OCI-M1 (cell line): ENCODE measurements around the gene LHFPL3.
"Not testable (repeated sequence)": the region's sequence is repeated elsewhere in the genome, so short reads cannot be mapped to it uniquely, and the experiment has no call there.

Experiments
- DNase-seq: peaks from one replicate; lab custom pipeline; 2025; lab: John Stamatoyannopoulos, UW

Gene LHFPL3

DNA sequence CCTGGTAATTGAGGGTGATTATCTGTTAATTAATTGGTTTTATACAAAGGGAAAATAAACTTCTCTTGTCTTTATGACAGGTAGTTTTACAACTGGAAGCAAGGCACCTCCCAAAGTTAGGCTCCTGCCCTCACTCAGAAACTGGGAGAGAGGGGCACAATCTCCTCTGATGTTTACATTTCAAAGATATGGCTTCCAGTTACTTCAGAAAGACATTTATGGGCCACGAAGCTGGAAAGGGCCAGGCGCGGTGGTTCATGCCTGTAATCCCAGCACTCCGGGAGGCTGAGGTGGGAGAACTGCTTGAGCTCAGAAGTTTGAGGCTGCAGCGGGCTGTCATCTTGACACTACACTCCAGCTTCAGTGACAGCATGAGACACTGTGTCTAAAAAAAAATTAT, 570.0 kb downstream of the LHFPL3 start:
- DNase-seq, result no peak

DNA sequence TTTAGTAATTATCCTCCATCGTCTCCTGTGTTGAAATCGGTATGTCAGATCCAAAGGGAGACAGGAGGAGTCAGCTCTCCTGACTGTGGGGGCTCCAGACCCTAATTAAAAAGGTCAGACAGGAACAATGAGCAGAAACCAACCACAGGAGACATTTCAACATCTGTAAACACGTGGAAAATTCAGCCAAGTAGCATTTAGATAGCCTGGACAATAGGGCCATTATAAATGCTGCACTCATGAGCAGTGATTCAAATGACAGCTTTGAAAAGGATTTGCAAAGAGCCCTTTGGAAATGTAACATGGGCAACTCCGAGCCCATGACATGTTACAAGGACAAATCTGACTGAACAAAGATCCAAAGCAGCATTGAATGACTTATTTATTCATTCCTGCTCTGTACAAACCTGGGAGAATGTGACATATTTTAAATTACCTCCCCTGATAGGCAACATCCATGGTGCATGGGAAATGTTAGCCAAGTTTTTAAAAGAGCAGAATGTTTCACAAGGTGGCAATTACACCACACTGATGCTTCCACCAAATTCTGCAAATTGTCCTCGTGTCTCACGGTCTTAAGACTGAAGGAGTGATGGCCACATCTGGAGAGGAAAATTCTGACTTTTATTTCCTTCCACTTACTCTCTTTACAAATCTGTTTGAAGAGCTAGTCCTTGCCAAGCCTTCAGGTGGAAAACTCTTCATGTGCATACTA, 572.3 kb downstream of the LHFPL3 start:
- DNase-seq, result no peak

DNA sequence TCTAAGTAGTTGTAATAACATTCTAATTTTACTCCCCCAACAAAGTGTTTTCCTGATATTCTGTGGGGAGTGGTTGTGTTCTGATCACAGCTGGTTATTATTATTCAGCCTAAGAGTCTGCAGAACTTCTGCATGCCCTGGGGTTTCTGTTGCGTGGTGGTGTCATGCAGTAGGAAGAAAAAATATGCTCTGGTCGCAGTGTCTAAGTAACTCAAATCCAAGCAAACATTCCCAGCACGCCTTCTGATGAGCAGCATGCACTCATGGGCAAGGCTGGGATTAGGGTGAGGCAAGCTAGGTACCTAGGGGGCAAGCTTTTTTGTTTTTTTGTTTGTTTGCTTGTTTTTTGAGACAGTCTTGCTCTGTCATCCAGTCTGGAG, 572.8 kb downstream of the LHFPL3 start:
- no peak for DNase-seq

DNA sequence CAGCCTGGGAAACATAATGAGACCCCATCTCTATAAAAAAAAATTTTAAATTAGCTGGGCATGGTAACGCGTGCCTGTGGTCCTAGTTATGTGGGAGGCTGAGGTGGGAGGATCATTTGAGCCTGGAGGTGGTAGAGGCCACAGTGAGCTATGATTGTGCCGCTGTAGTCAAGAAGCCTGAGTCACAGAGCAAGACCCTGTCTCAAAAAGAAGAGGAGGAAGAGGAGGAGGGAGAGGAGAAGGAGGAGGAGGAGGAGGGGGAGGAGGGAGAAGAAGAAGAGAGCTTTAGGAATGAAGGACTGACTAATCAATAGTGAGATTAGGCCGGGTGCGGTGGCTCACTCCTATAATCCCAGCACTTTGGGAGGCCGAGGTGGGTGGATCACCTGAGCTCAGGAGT, 573.8 kb downstream of the LHFPL3 start:
- DNase-seq, result no peak

DNA sequence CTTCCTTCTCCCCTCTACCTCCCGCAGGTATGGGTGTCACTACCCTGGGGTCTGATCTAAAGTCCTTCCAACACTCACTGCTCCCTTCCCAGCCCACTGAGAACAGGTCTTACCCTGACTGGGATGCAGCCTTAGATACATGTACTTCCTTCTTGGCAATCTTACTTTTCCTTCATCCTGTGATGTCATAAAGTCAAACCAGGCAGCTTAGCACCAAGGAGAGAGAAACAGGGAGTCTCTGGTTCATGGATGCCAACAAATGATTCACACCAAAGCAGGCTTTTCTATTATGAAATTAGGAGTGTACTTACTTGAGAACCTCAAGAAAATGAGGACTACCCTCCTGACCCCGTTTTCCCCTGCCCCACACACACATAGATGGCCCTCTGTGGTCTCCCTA, 574.6 kb downstream of the LHFPL3 start:
- no peak for DNase-seq

DNA sequence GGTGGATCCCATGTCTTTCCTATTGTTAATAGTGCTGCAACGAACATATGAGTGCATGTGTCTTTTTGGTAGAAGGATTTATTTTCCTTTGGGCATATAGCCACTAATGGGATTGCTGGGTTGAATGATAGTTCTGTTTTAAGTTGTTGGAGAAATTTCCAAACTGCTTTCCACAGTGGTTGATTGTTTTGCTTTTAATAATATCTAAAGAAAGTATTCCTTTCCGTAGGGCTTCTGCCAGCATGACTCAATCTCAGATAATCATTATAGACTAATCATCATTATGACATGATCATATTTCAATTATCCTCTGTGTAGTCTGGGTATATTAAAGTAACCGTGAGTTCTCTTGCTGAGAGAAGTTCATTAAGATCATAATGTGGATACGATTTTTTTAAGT, 575.4 kb downstream of the LHFPL3 start:
- no peak for DNase-seq

DNA sequence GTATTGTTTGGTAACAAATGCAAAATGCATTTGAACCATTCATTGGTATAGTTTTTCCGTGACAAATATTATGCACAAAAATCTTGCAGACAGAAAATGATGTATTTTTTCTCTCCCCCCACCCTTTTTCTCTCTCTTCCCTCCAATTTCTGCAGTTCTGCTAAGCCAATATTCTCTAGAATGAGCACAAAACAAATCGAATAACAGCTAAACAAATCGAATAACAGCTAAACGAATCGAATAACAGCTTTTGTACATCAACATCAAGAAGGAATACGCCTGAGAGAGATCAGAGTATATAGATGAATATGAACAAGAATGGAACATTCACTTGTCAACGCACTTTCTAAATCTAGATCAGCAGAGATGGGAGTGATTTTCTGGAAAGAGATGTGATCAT, 577.6 kb downstream of the LHFPL3 start:
- DNase-seq, result no peak

DNA sequence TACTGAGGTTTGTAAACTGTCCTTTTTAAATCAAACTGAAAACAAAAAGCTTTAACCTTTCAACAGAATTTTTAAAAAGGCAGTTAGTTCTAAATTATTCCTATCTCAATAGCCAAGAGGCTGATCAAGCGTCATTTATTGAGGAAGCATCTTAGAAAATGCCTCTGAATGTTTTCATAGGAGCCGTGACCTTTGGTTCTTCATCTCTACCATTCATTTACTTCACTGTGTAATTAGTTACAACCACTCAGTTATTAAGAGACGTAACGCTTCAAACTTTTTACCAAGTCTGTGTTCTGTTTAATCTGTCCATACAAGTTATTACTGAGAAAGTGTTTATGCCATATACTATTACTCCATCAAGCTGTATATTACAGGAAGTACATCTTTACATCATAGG, 578.2 kb downstream of the LHFPL3 start:
- no peak for DNase-seq

DNA sequence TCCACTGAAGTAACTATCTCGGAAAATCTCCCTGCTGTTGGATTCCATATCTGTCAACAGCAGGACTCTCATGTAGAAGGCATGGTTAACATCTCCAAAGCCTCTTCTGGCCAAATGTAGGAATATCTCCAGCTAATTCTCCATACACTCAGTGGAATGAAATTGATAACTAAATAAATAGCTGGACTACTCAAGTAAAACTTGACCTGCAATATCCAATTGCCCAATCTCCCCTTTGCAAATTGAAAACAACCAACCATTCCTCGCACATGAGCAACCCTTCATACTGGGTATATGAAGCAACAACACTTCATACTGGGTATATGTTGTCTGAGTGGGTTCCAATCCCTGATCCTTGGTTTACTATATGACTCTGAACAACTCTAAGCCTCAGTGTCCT, 580.2 kb downstream of the LHFPL3 start:
- DNase-seq, result no peak

DNA sequence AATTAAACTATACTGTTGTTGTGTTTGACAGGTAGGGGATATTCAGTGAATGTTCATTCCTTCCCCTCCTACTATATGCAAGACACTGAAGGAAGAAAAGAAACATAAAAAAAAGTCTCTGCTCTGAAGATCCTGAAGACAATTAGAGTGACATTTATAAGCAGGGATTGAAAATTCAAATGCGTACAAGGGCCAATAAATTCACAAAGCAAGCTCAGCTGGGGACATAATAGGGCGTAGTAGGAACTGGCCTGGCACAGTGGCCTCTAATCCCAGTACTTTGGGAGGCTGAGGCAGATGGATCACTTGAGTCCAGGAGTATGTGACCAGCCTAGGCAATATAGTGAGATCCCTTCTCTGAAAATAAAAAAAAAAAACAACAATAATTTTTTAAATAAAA, 580.7 kb downstream of the LHFPL3 start:
- DNase-seq, result no peak

DNA sequence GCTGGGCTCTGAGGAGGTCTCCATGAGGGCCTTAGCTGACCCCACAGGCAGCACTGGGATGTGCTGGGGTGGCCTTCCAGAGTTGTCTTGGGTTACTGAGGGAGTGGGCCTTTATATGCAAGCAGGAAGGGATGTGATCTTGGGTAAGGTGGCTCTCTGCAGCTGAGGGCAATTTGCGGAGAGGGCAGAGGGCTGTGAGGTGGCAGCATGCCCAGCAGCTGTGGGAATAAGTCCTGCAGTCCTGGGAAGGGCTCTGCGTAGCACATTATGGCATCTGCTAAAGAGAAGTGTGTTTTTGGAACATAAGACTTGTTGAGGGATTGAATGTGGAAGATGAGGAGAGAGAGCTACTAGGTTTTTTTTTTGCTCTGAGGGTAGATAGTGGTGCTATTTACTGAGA, 586.0 kb downstream of the LHFPL3 start:
- DNase-seq, result no peak

DNA sequence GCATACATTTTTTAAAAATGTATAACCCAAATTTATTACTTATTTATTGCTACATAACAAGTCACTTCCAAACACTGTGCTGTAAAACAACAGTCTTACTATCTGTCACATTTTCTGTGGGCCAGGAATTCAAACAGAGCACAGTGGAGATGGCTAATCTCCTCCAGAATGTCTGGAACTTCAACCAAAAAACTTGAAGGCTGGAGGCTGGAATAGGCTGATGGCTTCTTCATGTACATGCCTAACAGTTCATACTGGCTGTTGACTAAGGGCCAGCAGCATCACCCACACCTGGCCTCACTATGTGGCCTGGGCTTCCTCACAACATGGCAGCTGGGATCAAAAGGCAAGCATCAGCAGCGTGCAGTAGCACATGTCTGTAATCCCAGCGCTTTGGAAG, 593.2 kb downstream of the LHFPL3 start:
- no peak for DNase-seq

DNA sequence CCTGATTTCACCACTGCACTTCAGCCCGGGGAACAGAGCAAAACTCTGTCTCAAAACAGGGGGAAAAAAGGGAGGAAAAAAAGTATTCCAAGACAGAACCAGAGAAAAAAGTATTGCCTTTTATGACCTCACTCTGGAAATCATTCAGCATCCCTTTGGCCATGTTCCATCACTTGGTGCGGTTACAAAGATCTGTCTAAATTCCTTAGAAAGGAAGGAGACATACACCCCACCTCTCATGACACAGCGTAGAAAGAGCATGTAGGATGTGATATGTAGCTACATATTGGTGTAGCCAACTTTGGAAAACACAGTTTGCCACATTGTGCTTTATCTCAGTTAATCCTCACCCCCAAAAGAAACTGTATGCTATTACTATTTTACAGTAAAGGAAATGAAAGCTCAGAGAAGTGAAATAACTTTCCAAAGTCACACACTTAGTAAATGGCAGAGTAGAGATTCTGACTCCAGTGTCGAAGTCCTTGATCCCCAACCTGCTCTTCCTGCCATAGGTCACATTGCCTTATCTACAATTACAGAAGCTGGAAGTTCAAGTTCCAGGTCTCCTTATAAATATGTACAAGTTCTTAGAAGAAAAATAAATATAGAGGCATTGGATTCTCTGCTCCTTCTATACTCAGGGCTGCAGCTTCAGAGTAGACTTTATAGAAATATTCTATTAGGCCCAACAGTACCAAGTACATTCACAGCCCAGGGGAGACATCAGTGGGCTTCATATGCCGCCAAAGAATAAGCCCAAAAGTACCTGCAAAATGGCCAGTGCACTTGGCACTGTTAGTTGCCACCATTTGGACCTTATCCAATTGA, 594.0 kb downstream of the LHFPL3 start:
- no peak for DNase-seq

DNA sequence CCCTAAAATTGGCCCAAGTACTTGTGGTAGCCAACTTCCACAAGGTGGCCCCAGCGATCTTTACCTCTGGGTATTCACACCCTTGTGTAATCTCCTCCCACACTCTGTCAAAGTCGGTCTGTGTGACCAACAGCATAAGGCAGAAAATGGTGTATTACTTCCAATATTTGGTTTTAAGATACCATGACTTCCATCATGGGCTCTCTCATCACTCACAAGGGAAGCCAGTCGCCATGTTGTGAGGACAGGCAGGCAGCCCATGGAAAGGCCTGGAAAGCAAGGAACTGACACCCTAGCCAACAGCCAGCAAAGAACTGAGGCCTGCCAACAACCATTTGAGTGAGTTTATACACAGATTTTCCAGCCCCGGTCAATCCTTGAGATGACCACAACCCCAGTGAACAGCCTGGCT, 594.6 kb downstream of the LHFPL3 start:
- peak; percentile 82 for DNase-seq

DNA sequence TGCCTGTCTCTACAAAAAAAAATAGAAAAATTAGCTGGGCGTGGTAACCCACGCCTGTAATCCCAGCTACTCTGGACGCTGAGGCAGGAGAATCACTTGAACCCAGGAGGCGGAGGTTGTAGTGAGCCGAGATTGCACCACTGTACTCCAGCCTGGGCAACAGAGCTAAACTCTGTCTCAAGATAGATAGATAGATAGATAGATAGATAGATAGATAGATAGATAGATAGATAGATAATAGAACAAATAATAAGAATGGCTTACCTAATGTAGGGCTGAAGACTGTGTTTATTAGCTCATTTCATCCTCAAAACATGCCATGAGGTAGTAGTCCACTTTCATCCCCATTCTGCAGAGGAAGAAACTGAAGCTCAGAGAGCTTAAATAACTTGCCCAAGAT, 597.8 kb downstream of the LHFPL3 start:
- DNase-seq, result not testable (repeated sequence)

DNA sequence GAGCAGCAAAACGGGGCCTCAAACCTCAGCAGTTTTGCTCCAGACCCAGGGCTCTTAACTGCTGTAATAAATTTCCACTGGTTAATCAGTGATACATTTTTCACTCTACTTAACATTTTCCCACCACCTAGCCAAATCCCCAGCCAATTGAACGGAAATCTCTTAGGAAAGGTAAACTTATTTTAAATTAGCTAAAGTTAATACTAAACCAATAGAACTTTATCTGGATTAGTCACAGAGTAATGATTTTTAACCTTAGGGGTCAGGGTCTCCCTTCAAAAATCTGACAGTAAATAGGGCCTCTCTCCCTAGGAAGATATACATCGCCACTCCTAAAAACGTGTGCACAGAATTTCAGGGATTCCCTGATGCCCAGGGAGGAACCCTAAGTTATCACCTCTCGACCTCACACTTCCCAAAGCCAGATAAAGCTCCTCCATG, 598.2 kb downstream of the LHFPL3 start:
- no peak for DNase-seq

DNA sequence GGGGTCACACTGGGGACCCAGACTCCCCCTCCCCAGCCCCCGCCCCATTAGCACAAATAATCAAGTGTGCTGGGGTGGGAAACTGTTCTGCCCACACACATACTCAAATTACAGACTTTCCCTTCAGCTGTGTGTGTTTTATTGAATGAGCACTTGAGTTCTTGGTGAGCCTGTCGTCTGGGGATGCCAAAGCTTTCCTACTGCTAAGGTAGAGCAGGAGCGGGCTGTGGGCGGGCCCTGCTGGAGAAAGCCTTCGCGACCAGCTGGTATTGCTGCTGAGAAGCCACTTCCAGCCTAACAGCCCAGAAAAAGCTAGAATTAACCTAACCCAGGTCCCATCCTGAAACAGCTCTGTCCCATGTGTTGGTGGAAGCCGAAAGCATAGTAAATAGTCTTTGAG, 598.7 kb downstream of the LHFPL3 start:
- DNase-seq, result no peak

DNA sequence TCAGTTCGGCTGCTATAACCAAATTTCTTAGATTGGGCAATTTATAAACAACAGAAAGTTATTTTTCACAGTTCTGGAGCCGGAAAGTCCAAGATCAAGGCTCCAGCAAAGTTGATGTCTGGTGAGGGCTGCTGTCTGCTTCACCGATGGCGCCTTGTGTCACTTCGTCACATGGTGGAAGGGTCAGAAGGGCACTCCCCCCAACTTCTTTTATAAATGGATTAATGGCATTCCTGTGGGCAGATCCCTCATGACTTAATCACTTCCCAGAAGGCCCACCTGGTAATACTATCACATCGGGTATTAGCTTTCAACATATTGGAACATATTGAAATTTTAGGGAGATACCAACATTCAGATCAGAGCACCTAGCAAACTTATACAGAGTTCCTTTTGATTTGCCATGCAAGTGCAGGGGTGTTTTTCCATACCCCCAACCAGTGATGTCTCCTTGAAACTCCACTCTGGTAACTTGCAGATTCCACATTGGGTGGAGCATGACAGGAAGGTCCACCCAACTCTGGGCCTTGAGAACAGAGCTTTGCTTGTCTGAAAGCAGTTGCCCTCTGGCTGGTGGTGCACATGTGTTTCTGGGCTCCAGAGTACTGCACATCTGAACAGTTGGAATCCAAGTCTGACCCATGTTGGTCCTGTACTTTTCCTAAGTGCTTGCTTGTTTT, 600.5 kb downstream of the LHFPL3 start:
- DNase-seq, result no peak

DNA sequence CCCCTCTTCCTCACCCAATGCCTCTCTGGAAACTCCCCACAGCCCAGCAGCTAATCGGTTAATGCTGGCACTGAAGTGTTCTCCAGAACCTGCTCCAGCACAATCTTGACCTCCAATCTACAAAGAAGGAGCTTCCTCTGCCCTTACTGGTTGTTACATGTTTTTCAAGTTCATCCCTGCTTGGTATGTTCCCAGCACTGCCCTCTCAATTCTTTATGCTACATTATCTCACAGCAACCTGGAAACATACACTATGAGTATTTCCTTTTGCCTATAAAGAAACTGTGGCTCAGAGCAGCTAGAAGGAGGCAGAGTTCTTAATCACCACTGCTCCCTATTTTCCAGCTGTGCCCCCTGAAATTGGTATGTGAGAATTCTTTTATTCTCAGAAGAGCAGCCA, 601.5 kb downstream of the LHFPL3 start:
- no peak for DNase-seq

DNA sequence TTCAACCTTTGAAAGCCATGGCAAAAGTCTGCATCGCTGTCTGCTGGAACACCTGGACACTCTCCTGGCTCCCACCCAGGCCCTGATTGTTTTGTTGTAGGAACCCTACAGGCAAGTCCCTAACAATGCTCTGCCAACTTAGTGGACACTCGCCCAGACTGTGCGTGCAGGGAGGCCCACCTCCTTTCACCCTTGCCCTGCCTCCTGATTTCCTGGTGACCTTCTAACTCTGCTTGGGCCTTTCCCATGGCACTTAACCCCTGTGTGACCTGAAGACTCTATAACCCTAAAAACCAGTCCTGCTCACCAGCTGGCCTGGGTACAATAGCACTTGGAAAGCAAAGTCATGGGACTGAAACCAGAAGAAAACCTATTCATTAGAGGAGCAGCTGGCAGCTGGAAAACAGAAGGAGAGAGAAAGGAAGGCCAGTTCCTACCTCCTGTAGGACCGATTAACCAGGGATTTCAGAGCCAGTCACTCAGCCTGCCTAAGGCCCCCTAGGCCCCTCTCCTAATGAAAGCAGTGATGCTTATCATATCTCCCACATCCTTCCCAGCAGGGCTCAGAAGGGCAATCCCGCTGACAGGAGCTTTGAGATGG, 602.9 kb downstream of the LHFPL3 start:
- DNase-seq, result no peak

DNA sequence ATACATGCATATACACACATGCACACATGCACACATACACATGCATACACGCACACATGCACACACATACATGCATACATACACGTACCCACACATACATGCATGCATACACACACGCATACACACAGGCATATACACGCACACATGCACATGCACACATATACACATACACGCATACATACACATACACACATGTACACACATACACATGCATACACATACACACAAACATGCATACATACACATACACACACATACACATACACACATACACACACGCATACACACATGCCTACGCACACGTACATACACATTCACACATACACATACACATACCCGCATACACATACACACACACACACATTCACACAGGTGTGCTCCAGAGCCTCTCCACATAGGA, 604.6 kb downstream of the LHFPL3 start:
- no peak for DNase-seq

DNA sequence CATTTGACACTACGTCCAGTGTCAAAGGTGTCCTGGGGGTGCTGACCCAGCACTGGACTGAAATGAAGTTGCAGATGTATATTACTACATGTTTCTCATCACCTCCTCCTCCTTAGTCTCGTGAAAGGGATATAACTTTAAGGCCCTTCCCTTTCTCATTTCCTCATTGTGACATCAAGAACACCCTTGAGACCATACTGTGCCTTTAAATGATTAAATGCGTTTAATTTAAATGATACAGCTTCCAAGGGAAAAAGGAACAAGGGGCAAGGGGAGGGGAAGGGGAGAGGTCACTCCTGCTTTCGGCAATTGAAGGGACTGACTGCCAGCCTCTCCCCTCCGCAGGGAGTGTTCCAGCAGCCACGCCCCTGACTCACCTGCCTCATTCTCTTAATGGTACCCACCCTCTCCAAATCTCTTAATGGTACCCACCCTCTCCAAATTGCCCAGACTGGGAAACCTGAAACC, 605.2 kb downstream of the LHFPL3 start:
- no peak for DNase-seq

DNA sequence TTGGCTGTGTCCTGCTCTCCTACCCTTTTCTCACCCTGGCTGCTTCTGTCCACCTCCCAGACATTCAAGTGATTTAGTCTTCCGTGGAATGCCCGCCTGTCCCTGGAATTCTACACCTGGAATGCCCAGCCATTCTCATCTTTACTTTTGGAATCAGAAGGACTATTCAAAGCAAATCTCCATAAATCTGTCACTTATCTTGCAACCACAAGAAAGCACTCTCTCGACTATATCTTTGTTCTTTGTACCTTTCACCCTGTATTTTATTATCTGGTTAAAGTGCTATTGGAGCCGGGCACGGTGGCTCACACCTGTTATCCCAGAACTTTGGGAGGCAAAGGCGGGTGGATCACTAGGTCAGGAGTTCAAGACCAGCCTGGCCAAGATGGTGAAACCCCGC, 606.3 kb downstream of the LHFPL3 start:
- no peak for DNase-seq
